22Rv1 (cell line): ENCODE measurements around the gene RTN4RL1.

Experiments
- H3K27ac ChIP-seq: fragments of 450-650 bp; 2 replicates; pipeline ENCODE4 v1.5.1; 2017
- CTCF ChIP-seq: fragments of 450-650 bp; IDR thresholded peaks from 2 replicates; pipeline ENCODE4 v1.5.1; 2017; ENCODE audit warnings: mild to moderate bottlenecking
- ZFX ChIP-seq: fragments of 450-650 bp; IDR thresholded peaks from 2 replicates; pipeline ENCODE4 v1.6.1; 2017; ENCODE audit warnings: antibody characterized with exemption, borderline replicate concordance

RTN4RL1 gene

GRCh38 chr17:1907216-1907631 is 117.9 kb downstream of the RTN4RL1 start:
- TF ChIP-seq ZFX (no peak), CTCF (peak; percentile 37; the same call in 1 of the 2 replicates)
- H3K27ac ChIP-seq, result no peak overlapping the region

GRCh38 chr17:1906662-1907101 is 118.5 kb downstream of the RTN4RL1 start:
- no peak overlapping the region for H3K27ac ChIP-seq

GRCh38 chr17:1905190-1905913 is 119.8 kb downstream of the RTN4RL1 start:
- H3K27ac ChIP-seq, result no peak overlapping the region
- no peak for TF ChIP-seq CTCF
- no peak for TF ChIP-seq ZFX

More at GRCh38 chr17:1906662-1907101, 118.5 kb downstream of the RTN4RL1 start:
- no peak for TF ChIP-seq CTCF
- no peak for TF ChIP-seq ZFX

GRCh38 chr17:1904273-1905182 is 120.6 kb downstream of the RTN4RL1 start:
- TF ChIP-seq CTCF, result no peak
- TF ChIP-seq ZFX, result no peak
- no peak overlapping the region for H3K27ac ChIP-seq

- TF ChIP-seq ZFX, result no peak
- no peak overlapping the region for H3K27ac ChIP-seq
These were observed 125.6 kb downstream of the RTN4RL1 start for GRCh38 chr17:1899403-1900000.

- no peak overlapping the region for H3K27ac ChIP-seq
- TF ChIP-seq ZFX (no peak), CTCF (no peak)
These were observed 126.3 kb downstream of the RTN4RL1 start for GRCh38 chr17:1898872-1899271.

GRCh38 chr17:1898332-1898731 is 126.8 kb downstream of the RTN4RL1 start:
- TF ChIP-seq CTCF (no peak), ZFX (no peak)
- H3K27ac ChIP-seq, result no peak overlapping the region
